Measurements from ENCODE around the gene LMAN2. TPM values are rescaled to one million over a fixed set of nuclear protein-coding genes. Genes with fewer than 3 reads are reported as not detected.

Gene LMAN2
- total RNA-seq, 2 donors from 2014 or later = 119 to 128 TPM

DNA sequence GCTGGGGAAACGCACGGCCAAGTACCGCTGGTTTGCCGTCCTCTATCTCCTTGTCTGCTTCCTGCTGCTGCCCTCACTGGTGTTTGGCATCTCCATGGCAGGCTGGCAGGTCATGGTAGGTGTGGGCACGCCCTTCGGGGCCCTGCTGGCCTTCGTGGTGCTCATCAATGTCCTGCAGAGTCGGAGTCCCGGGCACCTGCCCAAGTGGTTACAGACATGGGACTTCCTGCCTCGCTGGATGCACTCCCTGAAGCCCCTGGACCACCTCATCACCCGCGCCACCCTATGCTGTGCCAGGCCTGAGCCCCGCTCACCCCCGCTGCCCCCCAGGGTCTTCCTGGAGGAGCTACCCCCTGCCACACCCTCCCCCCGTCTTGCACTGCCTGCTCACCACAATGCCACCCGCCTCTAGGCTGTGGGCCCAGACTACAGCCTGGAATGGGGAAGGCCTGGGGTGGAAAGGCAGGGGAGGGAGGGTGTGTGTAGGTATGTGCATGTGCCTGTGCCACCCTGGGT lies 46.5 kb upstream of the LMAN2 start:
- WGBS, 2 experiments (ENCODE audit: insufficient coverage in 1 of 2, insufficient read length in 1 of 2) = 92 to 95% methylated on average over 10 to 16 of the region's 16 CpGs
- Histone ChIP-seq H3K9ac (ENCODE audit: extremely low read depth, low read length, poor library complexity, severe bottlenecking) (no peak overlapping the region), H3K4me3 (ENCODE audit: low read length) (no peak overlapping the region), H3K27ac (ENCODE audit: low read depth, low read length) (no peak overlapping the region), H3K4me1 (ENCODE audit: control insufficient read depth, insufficient read depth, low read length) (no peaks in the 10 kb centered on the region), H3K27me3 (ENCODE audit: control insufficient read depth, insufficient read depth, low read length, poor library complexity, severe bottlenecking) (peaks cover 34% of the 10 kb centered on the region), H3K9me3 (ENCODE audit: control insufficient read depth, low read length) (no peaks in the 10 kb centered on the region), H3K36me3 (ENCODE audit: control insufficient read depth, insufficient read depth, low read length) (no peaks in the 10 kb centered on the region)
- H3K27ac Mint-ChIP-seq = no peak overlapping the region
- H3K9me3 Mint-ChIP-seq = no peaks in the 10 kb centered on the region
- TF ChIP-seq, protein P1, sequence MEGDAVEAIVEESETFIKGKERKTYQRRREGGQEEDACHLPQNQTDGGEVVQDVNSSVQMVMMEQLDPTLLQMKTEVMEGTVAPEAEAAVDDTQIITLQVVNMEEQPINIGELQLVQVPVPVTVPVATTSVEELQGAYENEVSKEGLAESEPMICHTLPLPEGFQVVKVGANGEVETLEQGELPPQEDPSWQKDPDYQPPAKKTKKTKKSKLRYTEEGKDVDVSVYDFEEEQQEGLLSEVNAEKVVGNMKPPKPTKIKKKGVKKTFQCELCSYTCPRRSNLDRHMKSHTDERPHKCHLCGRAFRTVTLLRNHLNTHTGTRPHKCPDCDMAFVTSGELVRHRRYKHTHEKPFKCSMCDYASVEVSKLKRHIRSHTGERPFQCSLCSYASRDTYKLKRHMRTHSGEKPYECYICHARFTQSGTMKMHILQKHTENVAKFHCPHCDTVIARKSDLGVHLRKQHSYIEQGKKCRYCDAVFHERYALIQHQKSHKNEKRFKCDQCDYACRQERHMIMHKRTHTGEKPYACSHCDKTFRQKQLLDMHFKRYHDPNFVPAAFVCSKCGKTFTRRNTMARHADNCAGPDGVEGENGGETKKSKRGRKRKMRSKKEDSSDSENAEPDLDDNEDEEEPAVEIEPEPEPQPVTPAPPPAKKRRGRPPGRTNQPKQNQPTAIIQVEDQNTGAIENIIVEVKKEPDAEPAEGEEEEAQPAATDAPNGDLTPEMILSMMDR (conservative IDR thresholded peaks at IDR 0.05) = no peak
- DNase-seq = no peak
- H3K36me3 Mint-ChIP-seq (ENCODE audit: low read depth) = no peaks in the 10 kb centered on the region
- peaks cover 48% of the 10 kb centered on the region for H3K27me3 Mint-ChIP-seq (ENCODE audit: insufficient read depth)
- peaks cover 9% of the 10 kb centered on the region for H3K4me1 Mint-ChIP-seq
- no peak overlapping the region for H3K4me3 Mint-ChIP-seq

GRCh38 chr5:177396807-177397206 lies 45.3 kb upstream of the LMAN2 start:
- peaks cover 41% of the 10 kb centered on the region for H3K27me3 Mint-ChIP-seq (ENCODE audit: insufficient read depth)
- Histone ChIP-seq H3K9me3 (ENCODE audit: control insufficient read depth, low read length) (no peaks in the 10 kb centered on the region), H3K36me3 (ENCODE audit: control insufficient read depth, insufficient read depth, low read length) (no peaks in the 10 kb centered on the region), H3K27ac (ENCODE audit: low read depth, low read length) (no peak overlapping the region), H3K4me3 (ENCODE audit: low read length) (no peak overlapping the region), H3K9ac (ENCODE audit: extremely low read depth, low read length, poor library complexity, severe bottlenecking) (no peak overlapping the region), H3K27me3 (ENCODE audit: control insufficient read depth, insufficient read depth, low read length, poor library complexity, severe bottlenecking) (peaks cover 23% of the 10 kb centered on the region), H3K4me1 (ENCODE audit: control insufficient read depth, insufficient read depth, low read length) (no peaks in the 10 kb centered on the region)
- TF ChIP-seq, protein P1 (conservative IDR thresholded peaks at IDR 0.05) = no peak
- H3K4me3 Mint-ChIP-seq = no peak overlapping the region
- WGBS, 2 experiments (ENCODE audit: insufficient coverage in 1 of 2, insufficient read length in 1 of 2) = 94% methylated on average over 10 of the region's 10 CpGs; no CpG with 5 or more reads in 1 of the 2 experiments
- no peaks in the 10 kb centered on the region for H3K9me3 Mint-ChIP-seq
- peaks cover 8% of the 10 kb centered on the region for H3K4me1 Mint-ChIP-seq
- no peak overlapping the region for H3K27ac Mint-ChIP-seq
- H3K36me3 Mint-ChIP-seq (ENCODE audit: low read depth) = no peaks in the 10 kb centered on the region
- no peak for DNase-seq

DNA sequence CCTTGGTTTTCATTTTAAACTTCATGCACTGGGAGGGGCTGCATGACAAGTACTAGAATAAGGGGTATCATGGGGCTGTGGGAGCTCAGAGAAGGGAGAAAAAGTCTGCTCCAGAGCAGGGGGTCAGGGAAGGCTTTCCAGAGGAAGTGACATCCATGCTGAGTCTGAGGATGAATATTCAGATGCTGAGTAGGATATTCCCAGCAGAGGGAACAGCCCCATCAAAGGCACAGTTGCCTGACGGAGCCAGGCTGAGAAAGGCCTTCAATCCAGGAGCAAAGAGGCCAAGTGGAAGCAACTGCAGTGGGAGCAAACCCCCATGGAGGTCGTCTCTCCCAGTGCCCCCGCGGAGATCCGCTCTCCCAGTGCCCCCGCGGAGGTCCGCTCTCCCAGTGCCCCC lies 44.6 kb upstream of the LMAN2 start:
- Histone ChIP-seq H3K36me3 (ENCODE audit: control insufficient read depth, insufficient read depth, low read length) (no peaks in the 10 kb centered on the region), H3K9ac (ENCODE audit: extremely low read depth, low read length, poor library complexity, severe bottlenecking) (no peak overlapping the region), H3K4me1 (ENCODE audit: control insufficient read depth, insufficient read depth, low read length) (no peaks in the 10 kb centered on the region), H3K27me3 (ENCODE audit: control insufficient read depth, insufficient read depth, low read length, poor library complexity, severe bottlenecking) (peaks cover 16% of the 10 kb centered on the region), H3K9me3 (ENCODE audit: control insufficient read depth, low read length) (no peaks in the 10 kb centered on the region), H3K27ac (ENCODE audit: low read depth, low read length) (no peak overlapping the region), H3K4me3 (ENCODE audit: low read length) (no peak overlapping the region)
- H3K27ac Mint-ChIP-seq = no peak overlapping the region
- no peaks in the 10 kb centered on the region for H3K36me3 Mint-ChIP-seq (ENCODE audit: low read depth)
- TF ChIP-seq, protein P1 (conservative IDR thresholded peaks at IDR 0.05) = no peak
- no peaks in the 10 kb centered on the region for H3K9me3 Mint-ChIP-seq
- no peak overlapping the region for H3K4me3 Mint-ChIP-seq
- peaks cover 8% of the 10 kb centered on the region for H3K4me1 Mint-ChIP-seq
- DNase-seq = no peak
- H3K27me3 Mint-ChIP-seq (ENCODE audit: insufficient read depth) = peaks cover 40% of the 10 kb centered on the region
- WGBS, 2 experiments (ENCODE audit: insufficient coverage in 1 of 2, insufficient read length in 1 of 2) = 73 to 75% methylated on average over 5 to 8 of the region's 8 CpGs

All from endodermal cell (in vitro differentiated cells).